Measurements from ENCODE around the gene VAC14. TPM values are rescaled to one million over a fixed set of nuclear protein-coding genes. Genes with fewer than 3 reads are reported as not detected.

VAC14 gene
- total RNA-seq, 1 donor from 2014 or later: 36.3 TPM

DNA sequence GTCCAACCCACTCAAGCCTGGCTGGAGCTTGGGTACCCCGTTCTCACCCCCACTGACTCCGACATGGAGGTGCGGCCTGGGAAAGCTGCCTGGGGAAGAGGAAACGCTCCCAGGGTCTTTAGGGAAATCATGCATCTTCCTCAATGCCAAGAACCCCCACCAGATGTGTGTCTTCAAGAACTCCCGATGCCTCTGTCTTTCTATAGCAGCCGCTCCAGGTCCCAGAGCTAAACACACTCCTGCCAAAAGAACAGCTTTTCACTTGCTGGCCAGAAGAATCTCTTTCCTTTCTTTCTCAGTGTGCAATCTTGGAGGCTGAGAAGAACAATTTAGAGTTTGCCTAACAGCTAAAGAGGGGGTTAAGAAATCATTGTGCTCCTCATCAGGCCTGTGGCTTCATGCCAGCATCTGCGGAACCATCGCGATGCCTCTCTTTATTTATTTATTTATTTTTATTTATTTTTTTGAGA is 74.0 kb downstream of the VAC14 start:
- no peak overlapping the region for H3K27ac Mint-ChIP-seq
- peaks cover 14% of the 10 kb centered on the region for H3K36me3 Mint-ChIP-seq (ENCODE audit: low read depth)
- no peak overlapping the region for H3K4me3 Mint-ChIP-seq
- DNase-seq: no peak
- intact Hi-C loops (cut with micrococcal nuclease): no loop called here
- H3K4me1 Mint-ChIP-seq: peaks cover 5% of the 10 kb centered on the region
- H3K27me3 Mint-ChIP-seq: no peaks in the 10 kb centered on the region
- H3K9me3 Mint-ChIP-seq: no peaks in the 10 kb centered on the region

DNA sequence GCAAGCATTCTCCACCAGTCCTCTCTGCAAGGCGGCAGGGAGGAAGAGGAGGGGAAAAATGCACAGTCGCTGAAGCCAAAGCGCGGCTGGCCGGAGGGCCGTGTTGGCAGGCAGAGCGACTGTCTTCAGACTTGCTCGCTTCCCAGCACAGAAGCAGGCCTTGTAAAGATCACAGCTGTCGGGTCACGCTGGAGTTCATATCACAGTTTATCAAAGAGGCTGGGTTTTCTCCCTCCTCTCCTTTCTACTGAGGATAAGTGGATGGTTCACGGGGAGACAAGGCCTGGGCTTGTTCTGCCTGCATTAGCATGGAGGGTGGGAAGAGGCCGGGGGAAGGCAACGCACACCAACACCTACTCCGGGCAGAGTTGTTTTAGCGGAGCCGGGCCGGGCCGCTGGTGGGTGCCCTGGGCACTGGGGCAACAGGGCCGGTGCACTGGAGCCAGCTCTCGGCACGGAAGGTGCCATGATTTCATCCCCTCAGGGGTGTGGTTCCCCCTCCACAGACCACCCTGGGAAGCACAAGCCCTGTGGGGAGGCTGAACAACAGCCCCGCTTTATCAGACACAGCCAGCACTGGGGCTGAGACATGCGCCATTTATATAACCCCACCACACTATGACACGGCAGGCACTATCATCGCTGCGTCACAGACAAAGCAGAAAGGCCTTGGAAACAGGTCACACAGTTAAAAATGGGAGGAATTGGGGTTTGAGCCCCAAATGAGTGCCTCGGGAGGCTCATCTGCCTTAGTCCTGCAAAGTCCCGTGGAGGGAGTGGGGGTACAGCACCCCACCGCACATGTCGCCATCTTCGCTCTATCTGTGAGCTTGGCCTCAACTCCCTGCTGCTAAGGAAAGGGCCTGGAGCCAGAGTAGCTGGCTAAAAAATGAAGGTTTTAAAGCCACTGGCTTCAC is 74.8 kb downstream of the VAC14 start:
- peaks cover 10% of the 10 kb centered on the region for H3K36me3 Mint-ChIP-seq (ENCODE audit: low read depth)
- H3K27ac Mint-ChIP-seq: no peak overlapping the region
- no peak for DNase-seq
- H3K27me3 Mint-ChIP-seq: no peaks in the 10 kb centered on the region
- intact Hi-C loops (cut with micrococcal nuclease): no loop called here
- H3K4me1 Mint-ChIP-seq: peaks cover 1% of the 10 kb centered on the region
- no peaks in the 10 kb centered on the region for H3K9me3 Mint-ChIP-seq
- no peak overlapping the region for H3K4me3 Mint-ChIP-seq

DNA sequence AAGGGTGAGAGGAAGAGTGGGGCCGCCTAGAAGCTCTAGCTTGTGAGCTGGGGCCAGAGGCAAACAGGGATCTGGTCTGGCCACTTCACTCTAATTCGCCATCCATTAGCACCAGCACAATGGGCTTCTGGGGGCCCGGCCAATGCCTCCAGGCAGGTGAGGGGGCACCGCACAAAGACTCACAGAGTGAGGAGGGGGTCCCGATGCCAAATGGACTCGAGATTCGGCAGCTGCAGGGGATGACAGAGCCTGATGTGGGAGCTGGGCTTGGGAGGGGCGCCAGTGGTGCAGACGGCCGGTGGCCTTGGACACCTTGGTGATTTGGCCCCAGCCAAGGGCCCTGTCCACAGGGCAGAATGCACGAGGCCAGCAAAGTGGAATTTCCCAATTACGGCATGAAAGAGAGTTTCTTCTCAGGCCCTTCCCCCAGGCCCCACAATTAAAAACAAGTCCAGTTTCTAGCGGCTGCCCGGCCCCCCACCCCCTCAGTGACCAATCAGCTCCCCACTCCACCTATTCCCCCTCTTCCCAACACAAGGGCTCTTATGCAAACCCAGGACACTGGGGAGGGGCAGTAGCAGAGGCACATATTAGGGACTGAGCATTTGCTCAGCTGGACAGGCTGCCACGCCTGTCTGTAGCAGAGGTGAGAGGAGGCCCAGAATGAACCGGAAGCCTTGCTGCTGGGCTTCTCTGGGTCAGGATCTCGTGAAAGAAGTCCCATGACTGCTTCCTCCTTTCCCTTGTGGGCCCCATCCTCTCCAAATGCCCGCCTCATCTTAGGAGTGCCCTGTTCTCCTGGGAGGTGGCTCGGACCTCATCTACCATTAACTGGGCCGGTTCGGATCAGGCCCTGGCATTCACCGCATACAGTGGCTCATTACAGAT is 75.7 kb downstream of the VAC14 start:
- no peaks in the 10 kb centered on the region for H3K9me3 Mint-ChIP-seq
- no peaks in the 10 kb centered on the region for H3K27me3 Mint-ChIP-seq
- peaks cover 9% of the 10 kb centered on the region for H3K36me3 Mint-ChIP-seq (ENCODE audit: low read depth)
- H3K4me3 Mint-ChIP-seq: no peak overlapping the region
- intact Hi-C loops (cut with micrococcal nuclease): no loop called here
- H3K27ac Mint-ChIP-seq: no peak overlapping the region
- no peak for DNase-seq
- peaks cover 2% of the 10 kb centered on the region for H3K4me1 Mint-ChIP-seq

DNA sequence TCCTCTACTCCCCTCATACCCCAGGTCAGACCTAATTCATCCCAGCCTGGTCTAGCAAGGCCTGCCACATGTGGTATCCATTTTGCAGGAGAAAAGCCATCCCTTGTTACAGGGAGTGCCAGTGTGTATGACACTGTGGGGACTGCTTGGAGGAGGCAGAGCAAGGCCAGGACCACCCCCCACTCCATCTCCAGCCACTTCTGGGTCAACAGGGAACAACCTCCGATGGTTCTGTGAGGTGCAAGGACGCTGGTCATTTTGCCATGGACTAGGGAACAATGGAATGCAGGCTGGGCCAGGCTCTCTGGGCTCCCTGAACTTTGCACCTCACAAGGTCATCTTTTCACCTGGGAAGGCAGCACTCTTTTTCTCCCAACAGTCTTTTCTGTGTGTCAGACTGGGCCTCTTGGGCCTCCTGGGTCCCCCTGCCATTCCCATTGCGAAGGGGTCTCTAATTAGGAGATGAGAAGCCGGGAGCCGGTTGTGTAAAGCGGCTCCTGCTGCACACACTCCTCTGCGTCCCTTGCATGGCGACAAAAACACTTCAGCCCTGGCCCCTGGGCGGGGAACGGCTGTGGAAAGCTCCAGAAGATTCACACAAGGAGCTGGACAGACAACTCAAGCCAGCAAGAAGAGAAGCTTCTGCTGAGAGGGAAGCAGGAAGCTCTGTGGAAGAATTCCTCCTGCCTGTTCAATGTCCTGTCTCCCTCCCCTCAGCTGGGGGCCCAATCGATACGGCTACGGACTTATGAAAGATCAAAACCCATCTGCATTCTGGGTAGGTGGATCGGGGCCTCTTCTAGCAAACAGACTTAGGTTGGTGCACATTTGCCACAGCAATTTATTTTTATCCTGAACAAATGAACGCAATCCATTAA is 76.6 kb downstream of the VAC14 start:
- H3K4me1 Mint-ChIP-seq: peaks cover 2% of the 10 kb centered on the region
- no peaks in the 10 kb centered on the region for H3K27me3 Mint-ChIP-seq
- H3K9me3 Mint-ChIP-seq: no peaks in the 10 kb centered on the region

DNA sequence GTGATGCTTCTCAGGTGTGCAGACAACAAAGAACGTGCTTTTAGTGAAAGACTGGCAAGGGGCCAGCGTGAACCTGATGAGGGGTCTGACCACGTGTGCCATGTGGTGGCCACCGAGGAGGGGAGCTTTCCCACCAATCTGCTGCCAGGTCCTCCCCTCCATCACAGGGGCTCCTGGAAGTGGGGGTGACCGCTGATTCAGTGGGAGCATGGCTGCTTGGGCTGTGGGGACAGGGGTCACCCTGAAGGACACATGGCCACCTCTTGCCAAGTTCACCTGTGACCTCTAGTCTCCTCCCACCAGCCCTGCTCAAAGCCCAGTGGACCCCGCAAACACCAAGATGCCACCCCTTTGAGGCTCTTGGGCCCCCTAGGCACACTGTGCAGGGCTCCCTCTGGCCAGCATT is 77.2 kb downstream of the VAC14 start:
- no peaks in the 10 kb centered on the region for H3K9me3 Mint-ChIP-seq
- H3K4me3 Mint-ChIP-seq: no peak overlapping the region
- H3K4me1 Mint-ChIP-seq: peaks cover 2% of the 10 kb centered on the region
- H3K27ac Mint-ChIP-seq: no peak overlapping the region
- no peaks in the 10 kb centered on the region for H3K27me3 Mint-ChIP-seq
- intact Hi-C loops (cut with micrococcal nuclease): no loop called here
- peaks cover 12% of the 10 kb centered on the region for H3K36me3 Mint-ChIP-seq (ENCODE audit: low read depth)
- DNase-seq: no peak

More for the DNA sequence above, 76.6 kb downstream of the VAC14 start:
- DNase-seq: no peak
- H3K4me3 Mint-ChIP-seq: no peak overlapping the region
- H3K27ac Mint-ChIP-seq: no peak overlapping the region
- intact Hi-C loops (cut with micrococcal nuclease): no loop called here
- peaks cover 11% of the 10 kb centered on the region for H3K36me3 Mint-ChIP-seq (ENCODE audit: low read depth)

DNA sequence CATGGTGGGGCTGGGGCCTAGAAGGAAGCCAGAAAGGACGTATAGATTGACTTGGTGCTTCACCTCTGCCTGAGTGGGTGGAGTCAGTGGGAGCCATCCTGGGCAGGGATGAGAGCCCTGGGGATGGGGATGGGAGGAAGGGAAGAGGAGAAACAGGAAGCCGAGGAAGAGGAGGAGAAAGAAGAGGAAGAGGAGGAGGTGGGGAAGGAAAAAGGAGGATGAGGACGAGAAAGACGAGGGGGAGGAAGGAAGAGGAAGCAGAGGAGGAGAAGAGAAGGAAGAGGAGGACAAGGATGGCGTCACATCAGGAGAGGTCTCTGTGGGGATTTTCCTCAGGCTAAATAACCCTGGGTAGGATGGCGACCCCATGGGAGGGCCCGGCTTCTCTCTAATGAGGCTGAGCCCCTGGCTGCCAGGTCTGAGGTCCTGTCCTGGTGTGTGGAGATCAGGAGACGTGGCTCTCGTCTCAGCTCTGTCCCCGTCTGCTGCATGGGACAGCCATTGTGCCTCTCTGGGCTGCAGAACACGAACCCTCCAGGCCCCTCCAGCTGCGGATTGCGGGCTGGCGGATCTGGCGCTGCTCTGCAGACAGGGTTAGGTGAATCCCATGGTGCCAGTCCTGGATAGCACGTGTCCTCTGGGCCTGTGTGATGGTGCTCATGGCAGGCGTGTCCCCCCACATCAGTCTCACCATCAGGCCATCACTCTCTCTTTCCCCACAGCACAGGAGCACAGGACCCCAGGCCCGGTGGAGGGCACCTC is 79.6 kb downstream of the VAC14 start:
- peaks cover 2% of the 10 kb centered on the region for H3K4me1 Mint-ChIP-seq
- peaks cover 12% of the 10 kb centered on the region for H3K36me3 Mint-ChIP-seq (ENCODE audit: low read depth)
- H3K27ac Mint-ChIP-seq: peak overlapping the region; percentile 79
- H3K9me3 Mint-ChIP-seq: no peaks in the 10 kb centered on the region
- DNase-seq: no peak
- intact Hi-C loops (cut with micrococcal nuclease): no loop called here
- H3K27me3 Mint-ChIP-seq: no peaks in the 10 kb centered on the region
- no peak overlapping the region for H3K4me3 Mint-ChIP-seq

DNA sequence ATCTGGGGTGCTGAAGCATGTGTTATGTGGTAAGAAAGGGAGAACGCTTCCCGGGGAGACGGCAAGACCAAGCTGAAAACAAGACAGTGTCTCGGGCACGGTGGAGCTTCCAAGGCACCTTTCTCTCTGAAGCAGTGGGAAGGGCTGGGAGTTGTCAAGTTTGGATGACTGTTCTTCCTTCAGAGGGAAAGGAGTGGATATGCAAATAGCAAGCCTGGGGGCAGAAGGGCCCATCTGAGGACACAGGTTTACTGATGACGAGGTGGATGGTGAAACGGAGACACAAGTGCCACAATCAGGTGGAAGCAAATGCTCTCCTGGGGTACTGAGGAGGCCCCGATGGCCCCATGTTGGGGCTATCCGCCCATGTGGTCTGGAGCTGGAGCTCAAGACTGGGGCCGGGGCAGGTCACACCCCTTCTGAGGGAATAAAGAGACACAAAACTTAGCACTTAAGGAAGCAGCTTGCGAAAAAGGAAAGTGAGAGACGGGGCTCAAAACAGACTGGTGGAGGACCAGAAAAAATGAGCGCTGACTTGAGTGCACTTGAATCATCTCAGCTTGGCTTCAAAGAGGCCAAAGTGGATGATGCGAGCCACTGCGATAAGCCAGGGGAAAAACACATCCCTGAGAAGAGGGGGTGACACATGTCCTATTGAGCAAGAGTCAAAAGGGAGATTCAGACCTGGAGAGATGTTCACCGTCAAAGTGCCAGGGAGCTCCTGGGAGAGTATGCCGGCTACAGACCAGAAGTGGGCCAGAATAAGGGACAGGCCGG is 80.3 kb downstream of the VAC14 start:
- H3K4me1 Mint-ChIP-seq: peaks cover 2% of the 10 kb centered on the region
- no peak overlapping the region for H3K4me3 Mint-ChIP-seq
- DNase-seq: no peak

DNA sequence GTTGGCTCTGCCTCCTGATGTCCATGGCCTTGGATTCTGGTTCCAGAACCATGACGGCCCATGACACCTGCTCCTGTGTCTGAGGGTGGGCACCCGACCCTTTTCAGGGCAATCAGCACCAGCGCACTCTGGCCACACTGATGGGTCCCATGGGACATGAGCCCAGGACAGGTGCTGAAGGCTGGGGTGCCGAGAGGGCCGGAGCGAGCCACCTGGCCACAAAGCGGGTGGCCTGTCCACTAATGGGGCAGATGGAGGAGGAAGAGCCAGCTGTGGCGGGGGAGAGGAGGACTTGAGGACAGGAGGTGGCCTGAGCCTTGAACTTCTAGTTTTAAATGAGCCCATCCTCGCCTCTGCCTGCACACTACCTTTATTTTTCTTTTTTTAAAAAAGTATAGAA is 83.9 kb downstream of the VAC14 start:
- DNase-seq: no peak
- Mint-ChIP-seq H3K27ac (no peak overlapping the region), H3K27me3 (no peaks in the 10 kb centered on the region), H3K9me3 (no peaks in the 10 kb centered on the region), H3K4me3 (no peak overlapping the region), H3K36me3 (ENCODE audit: low read depth) (peaks cover 12% of the 10 kb centered on the region), H3K4me1 (peaks cover 2% of the 10 kb centered on the region)
- intact Hi-C loops (cut with micrococcal nuclease): no loop called here

More for the DNA sequence above, 80.3 kb downstream of the VAC14 start:
- H3K27ac Mint-ChIP-seq: peak overlapping the region; percentile 79
- intact Hi-C loops (cut with micrococcal nuclease): no loop called here
- no peaks in the 10 kb centered on the region for H3K27me3 Mint-ChIP-seq
- peaks cover 12% of the 10 kb centered on the region for H3K36me3 Mint-ChIP-seq (ENCODE audit: low read depth)
- no peaks in the 10 kb centered on the region for H3K9me3 Mint-ChIP-seq

DNA sequence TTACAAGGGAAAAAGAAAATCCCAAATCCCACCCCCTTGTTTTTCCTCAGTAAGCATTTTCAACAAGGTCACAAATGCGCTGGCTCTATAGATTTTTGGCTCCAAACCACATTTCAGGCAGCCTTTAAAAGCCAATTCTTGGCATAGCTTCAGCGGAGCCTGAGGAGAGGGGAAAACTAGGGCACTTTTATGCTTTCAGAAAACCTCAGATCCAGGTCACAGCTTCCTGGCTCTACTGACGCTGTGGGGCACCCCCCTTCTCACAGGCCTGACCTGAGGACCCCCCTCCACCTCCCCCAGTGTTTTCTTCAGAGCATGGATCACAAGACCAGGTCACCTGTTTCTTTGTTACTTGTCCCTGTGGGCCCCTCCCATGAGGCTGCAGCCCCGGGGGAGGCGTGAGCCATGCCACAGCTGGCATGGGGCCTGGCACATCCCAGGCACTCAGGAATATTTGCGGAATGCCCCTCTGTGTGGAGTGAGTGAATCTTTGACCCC is 85.0 kb downstream of the VAC14 start:
- no peaks in the 10 kb centered on the region for H3K9me3 Mint-ChIP-seq
- H3K4me1 Mint-ChIP-seq: peaks cover 2% of the 10 kb centered on the region
- DNase-seq: no peak
- no peak overlapping the region for H3K4me3 Mint-ChIP-seq
- H3K27me3 Mint-ChIP-seq: no peaks in the 10 kb centered on the region
- no peak overlapping the region for H3K27ac Mint-ChIP-seq
- intact Hi-C loops (cut with micrococcal nuclease): no loop called here
- peaks cover 8% of the 10 kb centered on the region for H3K36me3 Mint-ChIP-seq (ENCODE audit: low read depth)

DNA sequence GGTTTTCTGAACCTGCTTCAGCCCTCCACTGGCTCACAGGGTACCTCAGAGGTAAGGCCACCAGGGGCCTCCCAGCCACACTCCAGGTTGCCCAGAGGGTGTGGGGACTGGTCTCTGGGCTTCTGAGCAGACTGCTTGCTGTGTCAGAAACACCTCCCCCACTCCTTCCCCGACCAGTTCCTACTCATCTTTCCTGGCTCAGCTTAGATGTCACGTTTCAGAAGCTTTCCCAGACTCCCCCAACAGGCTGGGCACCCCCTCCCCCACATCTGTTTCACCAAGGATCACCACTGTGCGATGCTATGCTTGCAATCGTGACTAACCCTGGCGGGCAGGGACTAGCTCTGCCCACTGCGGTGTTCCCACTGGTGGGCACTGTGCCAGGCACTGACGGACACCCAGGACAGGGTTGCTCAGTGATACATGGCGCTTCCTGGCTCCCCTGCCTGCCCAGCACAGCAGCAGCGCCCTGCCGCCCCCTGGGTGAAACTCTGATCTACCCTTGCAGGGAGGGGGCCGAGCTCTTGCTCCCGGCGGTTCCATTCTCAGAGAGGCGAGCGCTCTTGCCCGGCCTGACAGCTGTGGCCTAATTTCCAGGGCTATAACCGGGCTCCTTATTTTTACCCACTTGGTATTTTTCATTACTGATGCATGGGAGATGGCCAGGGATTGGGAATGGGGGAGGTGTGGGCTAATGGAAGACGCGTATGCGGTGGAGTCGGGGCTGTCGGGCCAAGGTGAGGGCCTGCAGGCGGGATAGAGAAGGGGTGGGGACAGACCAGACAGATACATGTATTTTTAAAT is 85.7 kb downstream of the VAC14 start:
- no peaks in the 10 kb centered on the region for H3K4me1 Mint-ChIP-seq
- no peaks in the 10 kb centered on the region for H3K9me3 Mint-ChIP-seq
- H3K36me3 Mint-ChIP-seq (ENCODE audit: low read depth): peaks cover 7% of the 10 kb centered on the region
- no peak for DNase-seq
- intact Hi-C loops (cut with micrococcal nuclease): no loop called here
- no peak overlapping the region for H3K27ac Mint-ChIP-seq
- no peak overlapping the region for H3K4me3 Mint-ChIP-seq
- H3K27me3 Mint-ChIP-seq: no peaks in the 10 kb centered on the region

DNA sequence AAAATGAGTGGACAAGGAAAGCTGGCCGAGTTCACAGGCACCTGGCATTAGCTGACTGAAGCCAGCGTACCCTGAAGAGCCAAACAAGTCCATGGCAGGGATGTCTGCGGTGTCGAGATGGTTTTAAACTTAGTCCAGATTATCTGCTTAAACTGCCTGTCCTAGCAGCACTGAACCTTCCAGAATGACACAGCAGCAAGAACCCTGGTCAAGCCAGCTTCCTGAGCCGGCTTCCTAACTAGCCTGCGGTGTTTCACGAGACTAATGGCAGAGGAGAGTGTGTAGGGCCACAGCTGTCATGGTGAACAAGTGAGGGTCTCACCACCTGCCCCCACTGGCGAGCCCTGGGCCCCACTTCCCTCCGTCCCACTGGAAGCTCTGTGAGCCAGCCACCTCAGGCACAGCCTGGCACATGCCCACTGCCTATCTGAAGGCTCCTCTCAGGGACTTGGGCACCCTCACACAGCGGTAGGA is 86.3 kb downstream of the VAC14 start:
- DNase-seq: no peak
- no peak overlapping the region for H3K4me3 Mint-ChIP-seq
- peaks cover 3% of the 10 kb centered on the region for H3K36me3 Mint-ChIP-seq (ENCODE audit: low read depth)
- intact Hi-C loops (cut with micrococcal nuclease): no loop called here
- peaks cover 2% of the 10 kb centered on the region for H3K4me1 Mint-ChIP-seq
- no peak overlapping the region for H3K27ac Mint-ChIP-seq
- H3K9me3 Mint-ChIP-seq: no peaks in the 10 kb centered on the region
- no peaks in the 10 kb centered on the region for H3K27me3 Mint-ChIP-seq
